HEK293T (cell line): ENCODE results near the gene HTATIP2.

Source experiments
- BHLHE40 ChIP-seq: fragments of 450-650 bp; IDR thresholded peaks from 2 replicates; pipeline ENCODE4 v1.6.1; 2016; ENCODE audit warnings: mild to moderate bottlenecking, moderate library complexity, borderline replicate concordance
- FOXK2 ChIP-seq: fragments of 450-650 bp; IDR thresholded peaks from 2 replicates; pipeline ENCODE4 v1.6.1; 2016; ENCODE audit warnings: mild to moderate bottlenecking
- FOXM1 ChIP-seq: fragments of 450-650 bp; IDR thresholded peaks from 2 replicates; pipeline ENCODE4 v1.6.1; 2017; ENCODE audit warnings: mild to moderate bottlenecking, borderline replicate concordance
- SP1 ChIP-seq: fragments of 450-650 bp; IDR thresholded peaks from 2 replicates; pipeline ENCODE4 v1.6.1; 2017

GRCh38 chr11:20407344-20407743 lies 43.8 kb downstream of the HTATIP2 start:
- TF ChIP-seq BHLHE40 = no peak
- no peak for TF ChIP-seq FOXM1
- TF ChIP-seq SP1 = no peak
- TF ChIP-seq FOXK2 = no peak
